ENCODE data around the gene FAM161A. TPM values are rescaled to one million over a fixed set of nuclear protein-coding genes. Genes with fewer than 3 reads are reported as not detected.
"Not testable (repeated sequence)": the region's sequence is repeated elsewhere in the genome, so short reads cannot be mapped to it uniquely, and the experiment has no call there.

Gene FAM161A
- total RNA-seq, 1 experiment from 2014 or later: 10.1 TPM

- no peak overlapping the region for H3K4me3 ChIP-seq (ENCODE audit: low read depth in 2 of 2, low read length in 2 of 2)
- in situ Hi-C loops (cut with HindIII; ENCODE audit: low pct_unique_long_range_greater_than_20kb, low sequenced_read_pairs): no loop called here
- H3K27ac ChIP-seq (ENCODE audit: low read length): no peak overlapping the region
- DNase-seq (ENCODE audit: low read depth, low spot score) (no peak), ATAC-seq (no peak)
- no peaks in the 10 kb centered on the region for H3K27me3 ChIP-seq (ENCODE audit: control insufficient read depth, insufficient read depth, low read length)
- CTCF ChIA-PET: no interaction called here
- BruUV-seq (replicated peaks): no TSS peak
- no peaks in the 10 kb centered on the region for H3K4me1 ChIP-seq (ENCODE audit: control insufficient read depth, insufficient read depth, low read length)
- intact Hi-C loops (cut with micrococcal nuclease; ENCODE audit: unreplicated experiment): loop anchor here (10.0 kb wide), 1 partner anchor 264 kb away; the partner anchor contains the start of gene XPO1
- no peak for TF ChIP-seq CTCF (IDR thresholded peaks at IDR 0.05)
- no peak for TF ChIP-seq REST (IDR thresholded peaks at IDR 0.05; ENCODE audit: insufficient read depth in 1 of 2, low read depth in 2 of 2, low read length in 1 of 2)
- no peak for TF ChIP-seq SIN3A (IDR thresholded peaks at IDR 0.05; ENCODE audit: borderline replicate concordance, insufficient read depth, low read depth, low read length)
- TF ChIP-seq POLR2AphosphoS5 (IDR thresholded peaks at IDR 0.05; ENCODE audit: low read depth, low read length): no peak
- no peak for TF ChIP-seq TCF7L2 (IDR thresholded peaks at IDR 0.05; ENCODE audit: low read depth, low read length)
- H3K36me3 ChIP-seq (ENCODE audit: control insufficient read depth, insufficient read depth, low read length): no peaks in the 10 kb centered on the region
- POLR2A ChIA-PET: no interaction called here
- no peaks in the 10 kb centered on the region for H3K9me3 ChIP-seq (ENCODE audit: control insufficient read depth, insufficient read depth, low read depth, low read length)
Observed at GRCh38 chr2:61799099-61799498, 54.8 kb downstream of the FAM161A start.

GRCh38 chr2:61797446-61797845 lies 56.4 kb downstream of the FAM161A start:
- H3K9me3 ChIP-seq (ENCODE audit: control insufficient read depth, insufficient read depth, low read depth, low read length); H3K36me3 ChIP-seq (ENCODE audit: control insufficient read depth, insufficient read depth, low read length); H3K4me3 ChIP-seq (ENCODE audit: low read depth in 2 of 2, low read length in 2 of 2); H3K27ac ChIP-seq (ENCODE audit: low read length); POLR2A ChIA-PET; in situ Hi-C loops (cut with HindIII; ENCODE audit: low pct_unique_long_range_greater_than_20kb, low sequenced_read_pairs); BruUV-seq (replicated peaks); H3K4me1 ChIP-seq (ENCODE audit: control insufficient read depth, insufficient read depth, low read length); DNase-seq (ENCODE audit: low read depth, low spot score); H3K27me3 ChIP-seq (ENCODE audit: control insufficient read depth, insufficient read depth, low read length); ATAC-seq; CTCF ChIA-PET: not testable (repeated sequence)
- intact Hi-C loops (cut with micrococcal nuclease; ENCODE audit: unreplicated experiment): loop anchor here (10.0 kb wide), 1 partner anchor 263 kb away; the partner anchor contains the start of gene XPO1

DNA sequence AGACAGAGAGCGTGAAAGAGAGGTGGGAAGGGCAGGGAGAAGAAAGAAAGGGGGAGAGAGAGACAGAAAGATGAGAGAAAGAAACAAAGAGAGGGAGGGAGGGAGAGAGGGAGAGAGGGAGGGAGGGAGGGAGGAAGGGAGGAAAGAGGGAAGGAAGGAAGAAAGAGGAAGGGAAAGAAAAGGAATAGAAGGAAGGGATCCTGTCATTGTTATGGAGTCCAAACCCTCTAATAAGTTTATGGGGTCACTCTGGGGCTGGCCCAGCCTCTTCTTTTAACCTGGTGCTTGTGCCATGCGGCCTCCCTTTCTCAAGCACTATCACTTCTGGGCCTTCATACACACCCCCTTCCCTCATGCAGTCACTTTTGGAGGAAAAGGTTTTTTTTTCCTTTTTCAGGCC lies 58.5 kb downstream of the FAM161A start:
- DNase-seq (ENCODE audit: low read depth, low spot score) (no peak), ATAC-seq (no peak)
- in situ Hi-C loops (cut with HindIII; ENCODE audit: low pct_unique_long_range_greater_than_20kb, low sequenced_read_pairs) (no loop called here), intact Hi-C loops (cut with micrococcal nuclease; ENCODE audit: unreplicated experiment) (loop anchor here (10.0 kb wide), 1 partner anchor 261 kb away; the partner anchor contains the start of gene XPO1)
- no peaks in the 10 kb centered on the region for H3K27me3 ChIP-seq (ENCODE audit: control insufficient read depth, insufficient read depth, low read length)
- no peaks in the 10 kb centered on the region for H3K36me3 ChIP-seq (ENCODE audit: control insufficient read depth, insufficient read depth, low read length)
- ChIA-PET CTCF (no interaction called here), POLR2A (interaction anchor here (0.6 kb wide), 1 partner anchor 54 kb away, joined by 4 read pairs; no protein-coding TSS in a partner anchor)
- no TSS peak for BruUV-seq (replicated peaks)
- TF ChIP-seq REST (IDR thresholded peaks at IDR 0.05; ENCODE audit: insufficient read depth in 1 of 2, low read depth in 2 of 2, low read length in 1 of 2): no peak
- TF ChIP-seq CTCF (IDR thresholded peaks at IDR 0.05): no peak
- TF ChIP-seq SIN3A (IDR thresholded peaks at IDR 0.05; ENCODE audit: borderline replicate concordance, insufficient read depth, low read depth, low read length): no peak
- TF ChIP-seq POLR2AphosphoS5 (IDR thresholded peaks at IDR 0.05; ENCODE audit: low read depth, low read length): no peak
- TF ChIP-seq TCF7L2 (IDR thresholded peaks at IDR 0.05; ENCODE audit: low read depth, low read length): no peak
- H3K4me3 ChIP-seq (ENCODE audit: low read depth in 2 of 2, low read length in 2 of 2): no peak overlapping the region
- H3K27ac ChIP-seq (ENCODE audit: low read length): no peak overlapping the region
- H3K9me3 ChIP-seq (ENCODE audit: control insufficient read depth, insufficient read depth, low read depth, low read length): no peaks in the 10 kb centered on the region
- H3K4me1 ChIP-seq (ENCODE audit: control insufficient read depth, insufficient read depth, low read length): no peaks in the 10 kb centered on the region
